Measurements from ENCODE around the gene NOL9. TPM values are rescaled to one million over a fixed set of nuclear protein-coding genes. Genes with fewer than 3 reads are reported as not detected.

Gene NOL9
- total and polyA plus RNA-seq, 9 of the 15 experiments (the other 6 are each of a cell fraction or from before 2014, with no cell fraction given): 5.6 to 76.5 (median 47.3) TPM

GRCh38 chr1:6490181-6491080 lies 63.9 kb downstream of the NOL9 start (continued):
- TF ChIP-seq, protein P1, sequence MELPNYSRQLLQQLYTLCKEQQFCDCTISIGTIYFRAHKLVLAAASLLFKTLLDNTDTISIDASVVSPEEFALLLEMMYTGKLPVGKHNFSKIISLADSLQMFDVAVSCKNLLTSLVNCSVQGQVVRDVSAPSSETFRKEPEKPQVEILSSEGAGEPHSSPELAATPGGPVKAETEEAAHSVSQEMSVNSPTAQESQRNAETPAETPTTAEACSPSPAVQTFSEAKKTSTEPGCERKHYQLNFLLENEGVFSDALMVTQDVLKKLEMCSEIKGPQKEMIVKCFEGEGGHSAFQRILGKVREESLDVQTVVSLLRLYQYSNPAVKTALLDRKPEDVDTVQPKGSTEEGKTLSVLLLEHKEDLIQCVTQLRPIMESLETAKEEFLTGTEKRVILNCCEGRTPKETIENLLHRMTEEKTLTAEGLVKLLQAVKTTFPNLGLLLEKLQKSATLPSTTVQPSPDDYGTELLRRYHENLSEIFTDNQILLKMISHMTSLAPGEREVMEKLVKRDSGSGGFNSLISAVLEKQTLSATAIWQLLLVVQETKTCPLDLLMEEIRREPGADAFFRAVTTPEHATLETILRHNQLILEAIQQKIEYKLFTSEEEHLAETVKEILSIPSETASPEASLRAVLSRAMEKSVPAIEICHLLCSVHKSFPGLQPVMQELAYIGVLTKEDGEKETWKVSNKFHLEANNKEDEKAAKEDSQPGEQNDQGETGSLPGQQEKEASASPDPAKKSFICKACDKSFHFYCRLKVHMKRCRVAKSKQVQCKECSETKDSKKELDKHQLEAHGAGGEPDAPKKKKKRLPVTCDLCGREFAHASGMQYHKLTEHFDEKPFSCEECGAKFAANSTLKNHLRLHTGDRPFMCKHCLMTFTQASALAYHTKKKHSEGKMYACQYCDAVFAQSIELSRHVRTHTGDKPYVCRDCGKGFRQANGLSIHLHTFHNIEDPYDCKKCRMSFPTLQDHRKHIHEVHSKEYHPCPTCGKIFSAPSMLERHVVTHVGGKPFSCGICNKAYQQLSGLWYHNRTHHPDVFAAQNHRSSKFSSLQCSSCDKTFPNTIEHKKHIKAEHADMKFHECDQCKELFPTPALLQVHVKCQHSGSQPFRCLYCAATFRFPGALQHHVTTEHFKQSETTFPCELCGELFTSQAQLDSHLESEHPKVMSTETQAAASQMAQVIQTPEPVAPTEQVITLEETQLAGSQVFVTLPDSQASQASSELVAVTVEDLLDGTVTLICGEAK (IDR thresholded peaks at IDR 0.05): peak; percentile 72
- TF ChIP-seq, protein P1 (CRISPR knock-in tag; IDR thresholded peaks at IDR 0.05): no peak
- 0 out of 2 replicates have a peak, but pooled peaks have one; percentile 10 for TF ChIP-seq KDM2B (CRISPR knock-in tag; IDR thresholded peaks at IDR 0.05)
- 0 out of 2 replicates have a peak, but pooled peaks have one; percentile 53 for TF ChIP-seq GATAD2A (IDR thresholded peaks at IDR 0.05)
- peak in 1 of 2 experiments; percentile 35 for TF ChIP-seq AFF1 (IDR thresholded peaks at IDR 0.05; ENCODE audit: low read depth in 1 of 2, partially characterized antibody in 2 of 2)
- no peak for TF ChIP-seq ETV6 (IDR thresholded peaks at IDR 0.05; ENCODE audit: borderline replicate concordance in 1 of 2, low read depth in 2 of 2, low read length in 1 of 2)
- no peak for TF ChIP-seq ETV6 (CRISPR knock-in tag; IDR thresholded peaks at IDR 0.05; ENCODE audit: borderline replicate concordance)
- TF ChIP-seq BHLHE40 (IDR thresholded peaks at IDR 0.05; ENCODE audit: low read length): peak; percentile 49
- 0 out of 4 replicates have a peak, but pooled peaks of 1 of the 2 experiments have one; percentile 10 for TF ChIP-seq MAZ (CRISPR knock-in tag; conservative IDR thresholded peaks at IDR 0.05 in 1 of 2, IDR thresholded peaks at IDR 0.05 in 1 of 2)
- TF ChIP-seq SIX5 (IDR thresholded peaks at IDR 0.05; ENCODE audit: borderline replicate concordance in 1 of 2, insufficient read depth in 1 of 2, low read depth in 1 of 2, low read length in 2 of 2): no peak
- no peak for TF ChIP-seq IFI16 (CRISPR knock-in tag; IDR thresholded peaks at IDR 0.05)
- peak; percentile 27; the same call in 1 of the 2 replicates for TF ChIP-seq XRCC5 (IDR thresholded peaks at IDR 0.05; ENCODE audit: low read depth, low read length)
